LHCN-M2 (cell line): ENCODE measurements around the gene DAO. TPM values are rescaled to one million over a fixed set of nuclear protein-coding genes. Genes with fewer than 3 reads are reported as not detected.

ENCODE experiments used
- DNase-seq: peaks from one replicate; pipeline ENCODE4 v3.0.0-alpha.2; 2012; ENCODE audit warnings: low read depth
- total RNA-seq: library from RNA; depleted of rRNA; stranded (reverse); fragments of >200 nt; gene quantifications from 2 replicates; pipeline ENCODE4 v1.2.3, GENCODE V29; 2014

The DAO gene
- total RNA-seq, 1 experiment from 2014 or later = not detected

GRCh38 chr12:108875280-108875679 lies 4.6 kb upstream of the DAO start:
- no peak for DNase-seq

GRCh38 chr12:108875682-108876361 lies 4.1 kb upstream of the DAO start:
- DNase-seq = peak; percentile 37

DNA sequence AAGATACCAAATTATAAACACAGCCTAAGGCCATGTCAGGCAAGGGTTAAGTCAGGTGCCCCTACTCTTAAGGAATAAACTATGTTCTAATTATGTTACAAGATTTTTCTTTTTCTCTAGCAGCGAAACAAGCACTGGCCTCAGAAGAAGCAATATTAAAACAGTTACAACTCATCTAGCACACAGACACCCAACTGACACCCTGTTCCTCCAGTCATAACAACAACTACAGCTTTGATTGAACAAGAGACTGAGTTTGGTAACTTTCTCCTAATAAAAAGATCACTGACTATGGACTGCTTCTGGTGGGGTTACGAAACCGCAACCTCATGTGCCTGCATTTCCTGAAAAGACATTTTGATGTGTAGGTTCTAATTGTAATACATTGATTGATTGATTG lies 3.3 kb upstream of the DAO start:
- no peak for DNase-seq

DNA sequence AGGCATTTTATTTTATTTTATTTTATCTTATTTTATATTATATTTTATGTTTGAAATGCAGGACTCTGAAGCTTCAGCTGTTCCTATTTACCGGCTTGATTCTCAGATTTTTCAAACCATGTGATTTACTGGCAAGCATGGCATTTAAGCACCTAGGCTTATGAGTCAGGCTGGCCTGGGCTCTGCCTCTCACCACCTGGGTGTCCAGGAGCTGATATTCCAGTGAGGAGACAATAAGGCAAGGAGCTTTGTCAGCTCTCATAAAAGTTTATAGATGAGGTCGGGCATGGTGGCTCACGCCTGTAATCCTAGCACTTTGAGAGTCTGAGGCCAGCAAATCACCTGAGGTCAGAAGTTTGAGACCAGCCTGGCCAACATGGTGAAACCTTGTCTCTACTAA lies 2.1 kb downstream of the DAO start:
- DNase-seq = no peak

GRCh38 chr12:108884116-108885012 lies 4.5 kb downstream of the DAO start:
- peak; percentile 19 for DNase-seq

- no peak for DNase-seq
Observed at GRCh38 chr12:108886873-108887629, 7.2 kb downstream of the DAO start.

DNA sequence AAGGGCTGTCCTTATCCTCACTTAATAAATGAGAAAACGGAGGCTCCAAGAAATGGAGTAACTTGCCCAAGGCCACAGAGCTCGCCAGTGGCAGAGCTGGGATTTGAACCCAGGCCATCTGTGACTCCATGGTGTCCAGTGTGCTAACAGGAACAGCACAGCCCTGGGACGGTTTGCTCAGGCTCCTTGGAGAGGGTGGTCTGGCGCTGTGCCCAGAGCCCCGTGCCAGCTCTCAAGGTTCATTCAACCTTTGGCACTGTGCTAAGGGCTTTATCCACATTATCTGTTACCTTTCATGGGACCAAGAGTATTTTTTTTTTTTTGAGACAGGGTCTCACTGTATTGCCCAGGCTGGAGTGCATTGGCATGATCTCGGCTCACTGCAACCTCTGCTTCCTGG lies 8.1 kb downstream of the DAO start:
- DNase-seq = no peak

DNA sequence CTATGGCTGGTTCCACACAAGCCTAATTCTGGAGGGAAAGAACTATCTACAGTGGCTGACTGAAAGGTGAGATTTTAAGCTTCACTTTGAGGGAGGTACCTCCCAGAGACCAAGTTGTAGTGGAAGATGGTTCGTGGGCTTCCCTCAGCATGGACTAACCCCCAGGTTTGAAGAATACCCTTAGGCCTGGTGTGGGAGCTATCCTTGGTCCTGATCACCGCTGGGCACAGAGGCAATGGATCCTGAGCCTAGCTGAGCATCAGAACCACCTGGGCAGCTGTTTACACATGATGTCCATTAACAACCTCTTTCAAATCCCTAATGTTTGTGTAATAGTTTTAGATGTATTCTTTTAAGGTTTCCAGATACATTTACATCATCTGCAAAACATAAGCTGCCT lies 10.3 kb downstream of the DAO start:
- no peak for DNase-seq

DNA sequence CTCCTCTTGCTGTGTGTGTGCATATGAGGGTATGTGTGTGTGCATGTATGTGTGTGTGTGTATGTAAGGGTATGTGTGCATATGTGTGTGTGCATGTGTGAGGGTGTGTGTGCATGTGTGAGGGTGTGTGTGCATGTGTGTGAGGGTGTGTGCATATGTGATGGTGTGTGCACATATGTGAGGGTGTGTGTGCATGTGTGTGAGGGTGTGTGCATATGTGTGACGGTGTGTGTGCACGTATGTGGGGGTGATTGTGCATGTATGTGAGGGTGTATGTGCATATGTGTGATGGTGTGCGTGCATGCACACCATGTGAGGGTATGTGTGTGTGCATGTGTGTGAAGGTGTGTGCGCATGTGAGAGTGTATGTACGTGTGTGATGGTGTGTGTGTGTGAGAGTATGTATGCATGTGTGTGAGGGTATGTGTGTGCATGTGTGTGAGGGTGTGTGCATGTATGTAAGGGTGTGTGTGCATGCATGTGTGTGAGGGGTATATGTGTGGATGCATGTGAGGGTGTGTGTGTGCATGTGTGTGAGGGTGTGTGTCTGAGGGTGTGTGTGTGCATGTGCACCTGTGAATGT lies 15.4 kb downstream of the DAO start:
- DNase-seq = no peak

DNA sequence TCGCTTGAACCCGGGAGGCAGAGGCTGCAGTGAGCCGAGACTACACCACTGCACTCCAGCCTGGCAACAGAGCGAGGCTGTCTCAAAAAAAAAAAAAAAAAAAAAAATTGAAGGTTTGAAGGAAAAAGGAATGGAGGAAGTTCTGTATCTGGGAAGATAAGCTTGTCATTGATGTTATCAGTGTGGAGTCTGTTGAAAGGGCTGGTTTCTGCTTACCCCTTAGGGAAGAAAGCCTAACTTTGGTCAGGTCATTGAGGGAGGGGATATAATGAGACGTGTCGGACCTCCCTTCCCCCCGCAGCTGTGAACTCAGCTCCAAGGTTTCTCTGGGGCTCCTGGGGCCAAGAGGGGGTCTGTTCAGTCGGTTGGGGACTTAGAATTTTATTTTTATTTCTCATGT lies 16.4 kb downstream of the DAO start:
- DNase-seq = no peak

GRCh38 chr12:108896817-108897216 lies 16.9 kb downstream of the DAO start:
- DNase-seq = no peak

DNA sequence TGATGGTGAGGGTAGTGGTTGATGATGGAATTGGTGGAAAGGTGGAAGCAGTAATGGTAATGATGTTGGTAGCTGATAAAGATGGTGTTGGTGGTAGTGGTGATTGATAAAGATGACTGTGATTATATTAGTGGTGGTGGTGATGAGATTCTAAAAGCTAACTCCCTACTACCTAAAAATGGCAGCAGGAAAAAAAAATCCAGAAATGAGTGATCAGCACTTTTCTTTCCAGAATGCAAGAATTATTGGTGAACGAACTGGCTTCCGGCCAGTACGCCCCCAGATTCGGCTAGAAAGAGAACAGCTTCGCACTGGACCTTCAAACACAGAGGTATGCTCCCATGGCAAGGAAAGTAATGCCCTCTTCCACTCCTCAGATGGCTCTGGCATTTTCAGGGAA lies 19.3 kb downstream of the DAO start:
- DNase-seq = no peak

DNA sequence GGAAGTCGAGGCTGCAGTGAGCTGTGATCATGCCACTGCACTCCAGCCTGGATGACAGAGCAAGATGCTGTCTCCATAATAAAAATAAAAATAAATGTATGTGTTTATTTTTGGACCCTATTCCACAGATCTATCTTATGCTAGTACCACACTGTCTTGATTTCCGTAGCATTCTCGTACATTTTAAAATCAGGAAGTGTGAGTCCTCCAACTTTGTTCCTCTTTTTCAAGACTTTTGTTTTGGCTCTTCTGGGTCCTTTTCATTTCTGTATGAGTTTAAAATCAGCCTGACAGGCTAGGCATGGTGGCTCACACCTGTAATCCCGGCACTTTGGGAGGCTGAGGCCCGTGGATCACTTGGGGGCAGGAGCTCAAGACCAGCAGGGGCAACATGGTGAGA lies 25.8 kb downstream of the DAO start:
- DNase-seq = no peak

- DNase-seq = no peak
Observed at GRCh38 chr12:108906971-108907370, 27.1 kb downstream of the DAO start.

DNA sequence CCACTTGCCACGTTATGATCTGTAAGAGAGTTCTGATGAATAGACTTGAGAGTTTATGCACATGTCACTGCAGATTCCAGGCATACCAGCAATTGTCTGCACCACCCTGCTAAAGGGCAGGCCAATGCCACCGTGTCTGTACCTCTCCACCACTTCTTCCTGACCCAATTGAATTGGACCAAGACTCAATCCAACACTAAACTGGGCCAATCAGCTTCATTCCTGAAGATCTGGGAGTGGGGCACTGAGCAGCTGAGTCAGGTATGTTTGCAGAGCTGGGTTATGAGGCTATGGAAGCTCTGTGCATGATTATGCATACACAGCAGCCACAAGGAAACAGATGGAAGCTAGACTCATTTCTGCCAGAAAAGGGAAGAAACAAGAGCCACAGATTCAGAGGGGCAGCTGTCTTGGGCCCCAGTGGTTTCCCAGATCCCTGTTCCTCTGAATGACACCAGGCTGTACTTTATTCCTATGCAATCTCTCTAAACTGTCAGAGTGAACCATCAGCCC lies 28.0 kb downstream of the DAO start:
- peak; percentile 6 for DNase-seq

GRCh38 chr12:108910336-108910735 lies 30.4 kb downstream of the DAO start:
- DNase-seq = no peak

- no peak for DNase-seq
Observed at GRCh38 chr12:108911915-108912314, 32.0 kb downstream of the DAO start.

GRCh38 chr12:108912361-108912760 lies 32.5 kb downstream of the DAO start:
- DNase-seq = no peak

DNA sequence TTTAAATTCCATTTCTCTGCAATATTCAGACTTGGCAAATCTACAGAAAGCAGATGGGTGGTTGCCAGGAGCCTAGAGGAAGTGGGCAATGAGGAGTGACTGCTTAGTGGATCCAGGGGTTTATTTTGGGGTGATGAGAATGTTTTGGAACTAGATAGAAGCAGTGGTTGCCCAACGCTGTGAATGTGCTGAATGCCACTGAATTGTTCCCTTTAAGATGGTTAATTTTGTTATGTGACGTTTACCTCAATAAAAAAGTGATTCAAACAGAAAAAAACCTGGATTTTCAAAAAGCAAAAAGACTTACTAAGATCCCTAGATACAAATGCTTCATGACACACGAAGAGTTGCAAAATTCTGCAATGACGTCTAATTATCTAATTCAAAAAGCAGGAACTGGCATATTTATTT lies 34.2 kb downstream of the DAO start:
- DNase-seq = peak; percentile 20

GRCh38 chr12:108915632-108916133 lies 35.8 kb downstream of the DAO start:
- no peak for DNase-seq

DNA sequence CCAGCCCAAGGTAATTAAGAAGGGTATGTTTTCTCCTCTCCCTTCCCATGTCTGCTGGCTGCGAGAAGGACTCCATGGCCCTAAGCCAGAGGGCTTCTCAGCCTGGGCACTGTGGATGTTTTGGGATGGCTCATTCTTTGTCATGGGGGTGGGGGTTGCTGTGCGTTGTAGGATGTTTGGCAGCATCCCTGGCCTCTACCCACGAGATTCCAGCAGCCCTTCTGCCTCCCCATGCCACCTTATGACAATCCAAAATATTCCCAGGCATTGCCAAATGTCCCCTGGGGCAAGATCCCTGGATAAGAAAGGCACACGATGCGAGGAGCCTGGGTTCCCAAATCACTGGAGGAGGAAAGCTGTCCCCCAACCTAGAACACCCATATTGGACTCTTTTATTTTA lies 36.4 kb downstream of the DAO start:
- no peak for DNase-seq

- DNase-seq = no peak
Observed at GRCh38 chr12:108918206-108918605, 38.3 kb downstream of the DAO start.
